Peyer's patch (tissue), 4 donors: Measurements from ENCODE around the gene MRPL12.

Experiments
- POLR2A ChIP-seq, 2 donors: fragments of 450-650 bp; IDR thresholded peaks; one replicate each; pipeline ENCODE4 v1.5.1; 2017; ENCODE audit warnings: antibody characterized with exemption in 2 of 2, mild to moderate bottlenecking in 2 of 2, moderate library complexity in 2 of 2
- TF ChIP-seq, protein P1 (sequence below), 6 experiments: fragments of 450-650 bp in 4 of 6; fragments of 200-600 bp in 2 of 6; sonication (generic) in 1 of 6; IDR thresholded peaks; one replicate each; pipeline ENCODE4 v1.5.1; 2017 to 2019; ENCODE audit warnings: antibody characterized with exemption in 6 of 6, mild to moderate bottlenecking in 3 of 6, moderate library complexity in 1 of 6

- TF ChIP-seq, protein P1, sequence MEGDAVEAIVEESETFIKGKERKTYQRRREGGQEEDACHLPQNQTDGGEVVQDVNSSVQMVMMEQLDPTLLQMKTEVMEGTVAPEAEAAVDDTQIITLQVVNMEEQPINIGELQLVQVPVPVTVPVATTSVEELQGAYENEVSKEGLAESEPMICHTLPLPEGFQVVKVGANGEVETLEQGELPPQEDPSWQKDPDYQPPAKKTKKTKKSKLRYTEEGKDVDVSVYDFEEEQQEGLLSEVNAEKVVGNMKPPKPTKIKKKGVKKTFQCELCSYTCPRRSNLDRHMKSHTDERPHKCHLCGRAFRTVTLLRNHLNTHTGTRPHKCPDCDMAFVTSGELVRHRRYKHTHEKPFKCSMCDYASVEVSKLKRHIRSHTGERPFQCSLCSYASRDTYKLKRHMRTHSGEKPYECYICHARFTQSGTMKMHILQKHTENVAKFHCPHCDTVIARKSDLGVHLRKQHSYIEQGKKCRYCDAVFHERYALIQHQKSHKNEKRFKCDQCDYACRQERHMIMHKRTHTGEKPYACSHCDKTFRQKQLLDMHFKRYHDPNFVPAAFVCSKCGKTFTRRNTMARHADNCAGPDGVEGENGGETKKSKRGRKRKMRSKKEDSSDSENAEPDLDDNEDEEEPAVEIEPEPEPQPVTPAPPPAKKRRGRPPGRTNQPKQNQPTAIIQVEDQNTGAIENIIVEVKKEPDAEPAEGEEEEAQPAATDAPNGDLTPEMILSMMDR (IDR thresholded peaks at IDR 0.05) = no peak
- TF ChIP-seq POLR2A (IDR thresholded peaks at IDR 0.05) = no peak
These were observed 8.4 kb upstream of the MRPL12 start for GRCh38 chr17:81694810-81695209.
